GM12878 (cell line): ENCODE measurements around the gene THAP2.
A peak's percentile ranks its signal among the peaks of the same experiment; 100 is the strongest.

Source experiments
- ATF7 ChIP-seq: fragments of 450-650 bp; IDR thresholded peaks from 2 replicates; pipeline ENCODE4 v1.6.1; 2016; ENCODE audit warnings: low read depth, mild to moderate bottlenecking
- CTCF ChIP-seq, 3 experiments: IDR thresholded peaks in 2 of 3; conservative IDR thresholded peaks in 1 of 3; 2 replicates each; pipeline ENCODE4 v1.5.1; 2011; ENCODE audit warnings: low read depth in 3 of 3, low read length in 3 of 3, mild to moderate bottlenecking in 3 of 3, control low read depth in 2 of 3, moderate library complexity in 2 of 3, inconsistent platforms in 1 of 3, mixed read lengths in 1 of 3; ENCODE audit not compliant: control insufficient read depth in 2 of 3, insufficient read depth in 1 of 3; ENCODE audit errors: extremely low read depth in 1 of 3
- CUX1 ChIP-seq: IDR thresholded peaks from 2 replicates; pipeline ENCODE4 v1.6.1; 2012; ENCODE audit warnings: improper control_type of control experiment, low read depth, low read length; ENCODE audit not compliant: insufficient replicate concordance
- ETV6 ChIP-seq, 2 experiments: fragments of 450-650 bp in 1 of 2; IDR thresholded peaks in 1 of 2; conservative IDR thresholded peaks in 1 of 2; 2 replicates each; pipeline ENCODE4 v1.6.1; 2014; ENCODE audit warnings: antibody characterized with exemption in 1 of 2, borderline replicate concordance in 1 of 2, low read depth in 1 of 2, mild to moderate bottlenecking in 1 of 2, moderate library complexity in 1 of 2
- HDAC6 ChIP-seq: fragments of 200-600 bp; sonication (generic); IDR thresholded peaks from one replicate; pipeline ENCODE4 v1.8.0; 2017; ENCODE audit warnings: antibody characterized with exemption; ENCODE audit not compliant: unreplicated experiment
- IRF3 ChIP-seq: fragments of 450-650 bp; IDR thresholded peaks from 2 replicates; pipeline ENCODE4 v1.6.1; 2014; ENCODE audit warnings: mild to moderate bottlenecking
- MEF2A ChIP-seq: IDR thresholded peaks from 2 replicates; pipeline ENCODE4 v1.6.1; 2011; ENCODE audit warnings: low read depth, mild to moderate bottlenecking, low read length, moderate library complexity; ENCODE audit not compliant: insufficient read depth
- NBN ChIP-seq: fragments of 450-650 bp; IDR thresholded peaks from 2 replicates; pipeline ENCODE4 v1.6.1; 2016
- POLR2A ChIP-seq: IDR thresholded peaks from 2 replicates; pipeline ENCODE4 v1.6.1; 2011; ENCODE audit warnings: low read depth, mild to moderate bottlenecking, low read length
- RCOR1 ChIP-seq: conservative IDR thresholded peaks from 2 replicates; pipeline ENCODE4 v1.6.1; 2012; ENCODE audit warnings: low read depth, low read length, improper control_type of control experiment
- SREBF1 ChIP-seq: IDR thresholded peaks from 2 replicates; pipeline ENCODE4 v1.6.1; 2012; ENCODE audit warnings: mild to moderate bottlenecking, low read length
- ZNF207 ChIP-seq: fragments of 450-650 bp; IDR thresholded peaks from 2 replicates; pipeline ENCODE4 v1.6.1; 2014; ENCODE audit warnings: antibody characterized with exemption, mild to moderate bottlenecking, borderline replicate concordance

- TF ChIP-seq RCOR1 (no peak), CTCF (IDR thresholded peaks at IDR 0.05 in 2 of 3, conservative IDR thresholded peaks at IDR 0.05 in 1 of 3; ENCODE audit: control insufficient read depth in 2 of 3, extremely low read depth in 1 of 3, insufficient read depth in 1 of 3, low read depth in 3 of 3, low read length in 3 of 3) (no peak), MEF2A (no peak), CUX1 (no peak), ATF7 (peak; percentile 57), POLR2A (no peak), NBN (0 out of 2 replicates have a peak, but pooled peaks have one; percentile 37), HDAC6 (no peak), ZNF207 (no peak), ETV6 (conservative IDR thresholded peaks at IDR 0.05 in 1 of 2, IDR thresholded peaks at IDR 0.05 in 1 of 2; ENCODE audit: borderline replicate concordance in 1 of 2, low read depth in 1 of 2) (no peak), SREBF1 (no peak), IRF3 (no peak)
Observed at GRCh38 chr12:71626098-71626497, 38.0 kb upstream of the THAP2 start.
